Placental epithelial cell (primary cell): ENCODE data around the gene FBXO31. TPM values are rescaled to one million over a fixed set of nuclear protein-coding genes. Genes with fewer than 3 reads are reported as not detected.

Experiments
- total RNA-seq: library from RNA; depleted of rRNA; stranded (reverse); fragments of >200 nt; gene quantifications from 2 replicates; pipeline ENCODE4 v1.2.3, GENCODE V29; 2012

The FBXO31 gene
- total RNA-seq, result 17.3 and 27.7 TPM in 2 replicates

DNA sequence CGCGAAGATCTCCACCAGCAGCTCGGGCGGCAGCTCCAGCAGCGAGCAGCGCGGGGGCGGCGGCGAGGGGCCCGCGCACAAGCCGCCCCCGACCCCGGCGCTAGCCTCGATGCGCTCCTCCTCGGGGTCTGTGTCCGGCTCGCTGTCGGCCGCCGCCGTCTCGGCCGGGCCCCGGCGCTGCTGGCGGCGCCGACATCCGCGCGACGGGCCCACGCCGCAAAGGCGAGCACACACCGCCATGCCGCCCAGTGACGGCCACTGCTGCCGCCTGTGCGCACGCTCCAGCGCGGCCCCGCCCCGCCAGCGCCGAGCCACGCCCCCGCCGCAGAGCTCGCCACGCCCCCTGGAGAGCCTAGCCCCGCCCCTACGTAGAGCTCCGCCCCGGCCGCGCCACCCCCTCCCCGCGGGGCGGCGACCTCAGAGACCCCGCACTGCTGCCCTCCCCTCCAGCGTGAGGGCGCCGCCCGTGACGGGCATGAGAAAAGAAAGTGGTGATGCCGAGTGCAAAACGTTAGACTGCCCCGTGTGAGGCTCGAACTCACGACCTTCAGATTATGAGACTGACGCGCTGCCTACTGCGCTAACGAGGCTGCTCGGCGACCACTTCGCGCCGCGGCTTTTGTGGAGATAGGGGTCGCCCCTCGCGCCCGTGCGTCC is at the start of gene FBXO31:
TSS of gene FBXO31 (minus strand) at position 272 of the 657 bp plus-strand sequence. CDS start at position 240, 32 bp downstream.

GRCh38 chr16:87391950-87392820 is 8.6 kb upstream of the FBXO31 start, which contains the start of gene MAP1LC3B:
TSS of gene MAP1LC3B (plus strand) at chr16:87392336. CDS start at chr16:87392428, 92 bp downstream.

DNA sequence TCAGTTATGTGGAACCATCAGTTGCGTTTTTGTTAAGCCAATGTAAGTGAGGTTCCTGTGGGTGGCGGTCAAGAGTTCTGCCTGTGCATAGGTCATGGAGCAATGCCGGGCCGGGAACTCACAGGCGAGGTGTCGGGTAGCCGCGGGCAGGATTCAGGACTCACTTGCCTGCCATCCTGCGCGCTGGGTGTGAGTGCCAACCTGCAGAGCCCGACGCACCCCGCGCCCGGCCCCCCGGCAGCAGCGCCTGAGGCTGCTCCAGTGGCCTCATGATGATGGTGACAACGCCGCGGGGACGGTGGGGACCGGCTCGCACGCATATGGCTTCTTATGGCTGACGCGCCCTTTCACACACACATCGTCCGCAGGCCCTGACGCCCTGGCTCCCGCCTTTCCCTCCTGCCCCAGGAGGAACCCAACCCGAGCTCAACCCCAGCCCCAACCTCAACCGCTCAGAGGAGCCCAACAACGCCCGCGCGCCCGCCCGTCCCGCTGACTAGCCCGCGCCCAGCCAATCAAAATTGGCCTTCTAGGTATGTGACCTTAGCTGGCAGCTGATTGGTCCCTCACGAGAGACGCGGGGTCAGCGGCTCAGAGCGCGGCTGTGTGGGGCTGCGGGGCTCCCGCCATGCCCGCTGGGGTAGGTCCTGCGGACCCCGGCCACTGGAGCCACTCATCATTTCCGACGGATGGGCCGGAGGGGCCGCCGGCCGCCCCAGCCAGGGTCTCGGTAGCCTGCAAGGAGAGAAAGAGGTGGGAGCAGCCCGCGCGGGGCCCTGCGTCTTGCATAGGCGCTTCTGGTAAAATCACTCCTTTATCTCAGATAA is 66.4 kb downstream of the FBXO31 start, which contains the start of gene C16orf95:
TSS of gene C16orf95 (minus strand) at position 470 of the 827 bp plus-strand sequence. CDS start at position 320, 150 bp downstream.

Other genes starting within 250 kb of the FBXO31 start
- gene C16orf95, start 66.4 kb downstream of the FBXO31 start, total RNA-seq, result 3.5 TPM in 2 replicates
- gene MAP1LC3B, start 8.6 kb upstream of the FBXO31 start, total RNA-seq, result 24.2 and 34.9 TPM in 2 replicates
- 8.4 and 9.0 TPM in 2 replicates for gene ZCCHC14, start 109.2 kb upstream of the FBXO31 start, total RNA-seq
- gene JPH3, start 218.7 kb upstream of the FBXO31 start, total RNA-seq, result not detected in 2 replicates